ENCODE measurements around the gene CYP21A2. TPM values are rescaled to one million over a fixed set of nuclear protein-coding genes. Genes with fewer than 3 reads are reported as not detected.
"Not testable (repeated sequence)": the region's sequence is repeated elsewhere in the genome, so short reads cannot be mapped to it uniquely, and the experiment has no call there.

CYP21A2 gene
- total RNA-seq, result 3.2 TPM
- 8.2 TPM for polyA plus RNA-seq (ENCODE audit: insufficient read depth, low read depth, low replicate concordance)
- long read RNA-seq, donor 1, result 0 reads
- long read RNA-seq, donor 2, result 0 reads
- long read RNA-seq, donor 3, result 0 reads
- long read RNA-seq, donor 4, result 0 reads
- long read RNA-seq, donor 5, result 0 reads
- long read RNA-seq, donor 6, result 0 reads
- long read RNA-seq, donor 7, partial matches to known transcripts, result 0 of 2 reads
- long read RNA-seq, donor 7, other reads (novel, unspliced or antisense), result 2 of 2 reads
- long read RNA-seq, donor 8, result 0 reads
- long read RNA-seq, donor 9, result 0 reads
- long read RNA-seq, donor 10, result 0 reads

- DNase-seq, result peak in 1 of 5 donors; percentile 32
- FAIRE-seq; H3K9me3 ChIP-seq (ENCODE audit: control insufficient read depth in 2 of 3, insufficient read depth in 1 of 3, low read length in 3 of 3); H3K4me1 ChIP-seq (ENCODE audit: control insufficient read depth in 2 of 3, insufficient read depth in 2 of 3, low read depth in 1 of 3, low read length in 3 of 3); H3K9ac ChIP-seq (ENCODE audit: low read length in 3 of 3); intact Hi-C loops (cut with DNase I); H3K27me3 ChIP-seq (ENCODE audit: control insufficient read depth, insufficient read depth, low read length); H3K36me3 ChIP-seq (ENCODE audit: control insufficient read depth in 2 of 3, insufficient read depth in 3 of 3, low read length in 3 of 3); H3K27ac ChIP-seq (ENCODE audit: low read depth in 2 of 2, low read length in 2 of 2); H3K4me3 ChIP-seq (ENCODE audit: low read length in 3 of 3): not testable (repeated sequence)
These were observed at the start of gene CYP21A2 for GRCh38 chr6:32037598-32038524. Gene CYP21A2 (plus strand): TSS chr6:32038415. CDS start chr6:32038423, 8 bp downstream.

- H3K4me3 ChIP-seq (ENCODE audit: low read length in 3 of 3); H3K27ac ChIP-seq (ENCODE audit: low read depth in 2 of 2, low read length in 2 of 2); H3K4me1 ChIP-seq (ENCODE audit: control insufficient read depth in 2 of 3, insufficient read depth in 2 of 3, low read depth in 1 of 3, low read length in 3 of 3); H3K9ac ChIP-seq (ENCODE audit: low read length in 3 of 3); DNase-seq; intact Hi-C loops (cut with DNase I); H3K9me3 ChIP-seq (ENCODE audit: control insufficient read depth in 2 of 3, insufficient read depth in 1 of 3, low read length in 3 of 3); H3K36me3 ChIP-seq (ENCODE audit: control insufficient read depth in 2 of 3, insufficient read depth in 3 of 3, low read length in 3 of 3); FAIRE-seq; H3K27me3 ChIP-seq (ENCODE audit: control insufficient read depth, insufficient read depth, low read length): not testable (repeated sequence)
These were observed 48.9 kb upstream of the CYP21A2 start for GRCh38 chr6:31989363-31989762.

- H3K9me3 ChIP-seq (ENCODE audit: control insufficient read depth in 2 of 3, insufficient read depth in 1 of 3, low read length in 3 of 3); H3K27me3 ChIP-seq (ENCODE audit: control insufficient read depth, insufficient read depth, low read length); FAIRE-seq; H3K36me3 ChIP-seq (ENCODE audit: control insufficient read depth in 2 of 3, insufficient read depth in 3 of 3, low read length in 3 of 3); H3K4me3 ChIP-seq (ENCODE audit: low read length in 3 of 3); H3K4me1 ChIP-seq (ENCODE audit: control insufficient read depth in 2 of 3, insufficient read depth in 2 of 3, low read depth in 1 of 3, low read length in 3 of 3); intact Hi-C loops (cut with DNase I); H3K9ac ChIP-seq (ENCODE audit: low read length in 3 of 3); DNase-seq; H3K27ac ChIP-seq (ENCODE audit: low read depth in 2 of 2, low read length in 2 of 2): not testable (repeated sequence)
These were observed 43.8 kb upstream of the CYP21A2 start for GRCh38 chr6:31994421-31994820.

- H3K4me1 ChIP-seq (ENCODE audit: control insufficient read depth in 2 of 3, insufficient read depth in 2 of 3, low read depth in 1 of 3, low read length in 3 of 3); DNase-seq; intact Hi-C loops (cut with DNase I); H3K36me3 ChIP-seq (ENCODE audit: control insufficient read depth in 2 of 3, insufficient read depth in 3 of 3, low read length in 3 of 3); H3K27ac ChIP-seq (ENCODE audit: low read depth in 2 of 2, low read length in 2 of 2); H3K9me3 ChIP-seq (ENCODE audit: control insufficient read depth in 2 of 3, insufficient read depth in 1 of 3, low read length in 3 of 3); H3K27me3 ChIP-seq (ENCODE audit: control insufficient read depth, insufficient read depth, low read length); H3K4me3 ChIP-seq (ENCODE audit: low read length in 3 of 3); H3K9ac ChIP-seq (ENCODE audit: low read length in 3 of 3); FAIRE-seq: not testable (repeated sequence)
These were observed 41.8 kb upstream of the CYP21A2 start for GRCh38 chr6:31996385-31996784.

- intact Hi-C loops (cut with DNase I); H3K4me3 ChIP-seq (ENCODE audit: low read length in 3 of 3); DNase-seq; H3K9me3 ChIP-seq (ENCODE audit: control insufficient read depth in 2 of 3, insufficient read depth in 1 of 3, low read length in 3 of 3); H3K27ac ChIP-seq (ENCODE audit: low read depth in 2 of 2, low read length in 2 of 2); H3K4me1 ChIP-seq (ENCODE audit: control insufficient read depth in 2 of 3, insufficient read depth in 2 of 3, low read depth in 1 of 3, low read length in 3 of 3); H3K9ac ChIP-seq (ENCODE audit: low read length in 3 of 3); H3K27me3 ChIP-seq (ENCODE audit: control insufficient read depth, insufficient read depth, low read length); H3K36me3 ChIP-seq (ENCODE audit: control insufficient read depth in 2 of 3, insufficient read depth in 3 of 3, low read length in 3 of 3); FAIRE-seq: not testable (repeated sequence)
These were observed 35.5 kb upstream of the CYP21A2 start for GRCh38 chr6:32002546-32003268.

GRCh38 chr6:32003301-32003700 is 34.9 kb upstream of the CYP21A2 start:
- H3K4me3 ChIP-seq (ENCODE audit: low read length in 3 of 3); DNase-seq; H3K4me1 ChIP-seq (ENCODE audit: control insufficient read depth in 2 of 3, insufficient read depth in 2 of 3, low read depth in 1 of 3, low read length in 3 of 3); H3K9ac ChIP-seq (ENCODE audit: low read length in 3 of 3); FAIRE-seq; H3K36me3 ChIP-seq (ENCODE audit: control insufficient read depth in 2 of 3, insufficient read depth in 3 of 3, low read length in 3 of 3); intact Hi-C loops (cut with DNase I); H3K27me3 ChIP-seq (ENCODE audit: control insufficient read depth, insufficient read depth, low read length); H3K27ac ChIP-seq (ENCODE audit: low read depth in 2 of 2, low read length in 2 of 2); H3K9me3 ChIP-seq (ENCODE audit: control insufficient read depth in 2 of 3, insufficient read depth in 1 of 3, low read length in 3 of 3): not testable (repeated sequence)

GRCh38 chr6:32004393-32004792 is 33.8 kb upstream of the CYP21A2 start:
- intact Hi-C loops (cut with DNase I); DNase-seq; H3K4me3 ChIP-seq (ENCODE audit: low read length in 3 of 3); FAIRE-seq; H3K9me3 ChIP-seq (ENCODE audit: control insufficient read depth in 2 of 3, insufficient read depth in 1 of 3, low read length in 3 of 3); H3K9ac ChIP-seq (ENCODE audit: low read length in 3 of 3); H3K27me3 ChIP-seq (ENCODE audit: control insufficient read depth, insufficient read depth, low read length); H3K27ac ChIP-seq (ENCODE audit: low read depth in 2 of 2, low read length in 2 of 2); H3K4me1 ChIP-seq (ENCODE audit: control insufficient read depth in 2 of 3, insufficient read depth in 2 of 3, low read depth in 1 of 3, low read length in 3 of 3); H3K36me3 ChIP-seq (ENCODE audit: control insufficient read depth in 2 of 3, insufficient read depth in 3 of 3, low read length in 3 of 3): not testable (repeated sequence)
